D341Med (cell line): Measurements from ENCODE around the gene C5AR1.
"Not testable (repeated sequence)": the region's sequence is repeated elsewhere in the genome, so short reads cannot be mapped to it uniquely, and the experiment has no call there.

ENCODE experiments used
- DNase-seq: peaks from one replicate; pipeline ENCODE4 v3.0.0; 2012; ENCODE audit warnings: low spot score

The C5AR1 gene

DNA sequence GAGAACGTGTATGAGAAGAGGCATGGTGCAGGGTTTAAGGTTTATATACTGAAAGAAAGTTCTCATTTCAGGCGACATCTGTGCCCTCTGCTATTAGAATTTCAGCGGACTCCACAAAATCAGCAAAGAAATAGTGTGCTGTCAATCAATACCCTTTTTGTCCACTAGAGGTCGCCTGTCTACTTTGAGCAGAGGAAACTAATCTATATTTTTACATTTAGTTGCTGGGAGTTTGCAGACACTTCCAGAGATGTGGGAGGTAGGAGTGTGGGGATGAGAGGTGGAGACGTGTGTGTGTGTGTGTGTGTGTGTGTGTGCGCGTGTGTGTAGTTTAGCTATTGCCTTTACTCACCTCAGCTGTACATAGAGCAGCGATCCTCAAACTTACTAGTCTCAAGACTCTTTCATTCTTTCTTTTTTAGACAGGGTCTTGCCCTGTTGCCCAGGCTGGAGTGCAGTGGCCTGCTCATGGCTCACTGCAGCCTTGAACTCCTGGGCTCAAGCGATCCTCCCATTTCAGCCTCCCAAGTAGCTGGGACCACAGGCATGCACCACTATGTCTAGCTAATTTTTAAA, 25.2 kb upstream of the C5AR1 start:
- peak; percentile 54 for DNase-seq

DNA sequence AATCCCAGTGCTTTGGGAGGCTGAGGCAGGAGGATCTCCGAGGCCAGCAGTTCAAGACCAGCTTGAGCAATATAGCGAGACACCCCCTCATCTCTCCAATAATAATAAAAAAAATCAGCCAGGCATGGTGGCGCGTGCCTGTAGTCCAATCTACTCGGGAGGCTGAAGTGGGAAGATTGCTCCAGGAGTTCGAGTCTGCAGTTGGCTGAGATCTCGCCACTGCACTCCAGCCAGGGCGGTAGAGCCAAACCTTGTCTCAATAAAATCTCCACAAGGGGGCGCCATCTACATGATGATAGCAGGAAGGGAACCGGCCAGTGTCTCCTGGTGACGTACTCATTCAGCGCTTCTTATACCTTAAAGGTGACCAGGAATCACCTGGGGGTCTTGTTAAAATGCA, 13.6 kb upstream of the C5AR1 start:
- DNase-seq: peak; percentile 80

DNA sequence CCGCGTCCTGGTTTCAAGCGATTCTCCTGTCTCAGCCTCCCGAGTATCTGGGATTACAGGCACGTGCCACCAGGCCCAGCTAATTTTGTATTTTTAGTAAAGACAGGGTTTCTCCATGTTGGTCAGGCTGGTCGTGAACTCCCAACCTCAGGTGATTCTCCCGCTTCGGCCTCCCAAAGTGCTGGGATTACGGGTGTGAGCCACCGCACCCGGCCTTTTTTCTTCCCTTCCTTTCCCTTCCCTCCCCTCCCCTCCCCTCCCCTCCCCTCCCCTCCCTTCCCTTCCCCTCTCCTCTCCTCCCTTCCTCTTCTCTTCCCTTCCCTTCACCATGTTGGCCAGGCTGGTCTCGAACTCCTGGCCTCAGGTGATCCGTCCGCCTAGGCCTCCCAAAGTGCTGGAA, 8.8 kb upstream of the C5AR1 start:
- DNase-seq: not testable (repeated sequence)

DNA sequence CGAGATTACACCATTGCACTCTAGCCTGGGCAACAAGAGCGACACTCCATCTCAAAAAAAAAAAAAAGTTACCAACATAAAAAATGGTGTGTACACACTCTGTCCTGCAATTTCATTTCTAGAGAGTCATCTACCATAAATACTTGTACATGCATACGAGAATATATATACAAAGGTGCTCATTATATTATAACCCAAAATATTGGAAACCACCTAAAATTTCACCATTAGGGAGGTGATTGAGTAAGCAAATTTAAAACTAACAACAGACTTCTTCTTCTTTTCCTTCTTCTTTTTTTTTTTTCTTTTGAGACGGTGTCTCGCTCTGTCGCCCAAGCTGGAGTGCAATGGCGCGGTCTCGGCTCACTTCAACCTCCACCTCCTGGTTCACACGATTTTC, 7.4 kb upstream of the C5AR1 start:
- DNase-seq: no peak

DNA sequence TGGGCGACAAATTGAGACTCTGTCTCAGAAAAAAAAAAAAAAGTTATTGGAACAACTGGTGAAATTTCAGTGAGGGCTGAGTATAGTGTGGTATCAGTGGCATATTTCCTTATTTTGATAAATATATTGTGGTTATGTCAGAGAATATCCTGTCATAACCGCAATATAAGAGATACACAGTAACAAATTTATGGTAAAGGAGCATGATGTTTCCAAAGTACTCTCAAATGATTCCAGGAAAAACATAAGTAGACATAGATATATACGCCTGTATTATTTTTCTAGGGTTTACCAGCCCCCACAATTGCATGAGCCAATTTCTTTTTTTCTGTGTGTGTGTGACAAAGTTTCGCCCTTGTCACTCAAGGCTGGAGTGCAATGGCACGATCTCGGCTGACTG, 5.7 kb upstream of the C5AR1 start:
- no peak for DNase-seq

DNA sequence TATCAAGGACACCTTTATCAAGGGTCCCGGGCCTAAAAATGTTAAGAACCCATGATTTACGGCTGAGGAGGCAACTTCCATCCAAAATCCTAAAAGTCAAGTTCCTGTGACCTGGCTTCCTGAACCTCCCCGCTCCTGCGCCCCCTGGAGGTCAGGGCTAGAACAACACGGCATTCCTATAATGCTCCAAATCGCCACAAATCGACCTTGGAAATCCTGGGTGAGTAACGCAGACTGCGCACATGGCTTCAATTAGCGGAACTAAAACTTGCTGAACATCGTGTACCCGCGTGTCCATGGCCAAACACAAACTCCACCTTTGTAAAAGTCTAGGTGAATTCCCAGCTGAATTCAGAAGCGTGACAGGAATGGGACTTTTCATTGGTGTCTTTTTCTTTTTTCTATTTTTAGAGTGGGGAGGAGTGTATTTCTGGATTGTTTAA, 4.3 kb upstream of the C5AR1 start:
- peak; percentile 84 for DNase-seq

DNA sequence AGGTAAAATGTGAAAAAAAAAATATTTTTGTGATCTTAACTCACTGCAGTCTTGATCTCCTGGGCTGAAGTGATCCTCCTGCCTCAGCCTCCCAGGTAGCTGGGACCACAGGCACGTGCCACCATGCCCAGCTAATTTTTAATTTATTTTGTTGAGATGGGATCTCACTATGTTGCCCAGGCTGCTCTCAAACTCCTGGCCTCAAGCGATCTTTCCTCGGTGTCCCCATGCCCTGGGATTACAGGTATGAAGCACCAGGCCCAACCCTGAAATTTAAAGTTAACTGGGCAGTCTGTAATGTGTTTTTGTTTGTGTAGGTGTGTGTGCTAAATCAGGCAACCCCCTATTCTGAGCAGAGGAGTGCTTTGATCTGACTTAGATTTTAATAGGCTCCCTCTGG, 3.4 kb upstream of the C5AR1 start:
- no peak for DNase-seq

DNA sequence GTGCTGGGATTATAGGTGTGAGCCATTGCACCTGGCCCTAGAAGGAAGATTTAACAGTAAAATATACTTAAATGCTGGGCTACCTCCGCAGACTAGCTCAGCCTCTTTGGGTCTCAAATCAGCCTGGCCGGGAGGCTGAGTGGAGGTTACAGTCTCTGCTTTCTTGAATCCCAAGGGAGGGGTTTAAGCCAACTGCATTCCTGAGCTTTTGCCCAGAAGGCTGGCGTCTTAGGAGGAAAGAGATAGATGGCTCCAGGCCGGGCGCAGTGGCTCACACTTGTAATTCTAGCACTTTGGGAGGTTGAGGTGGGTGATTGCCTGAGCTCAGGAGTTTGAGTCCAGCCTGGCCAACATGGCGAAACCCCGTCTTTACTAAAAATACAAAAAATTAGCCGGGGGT, 623 bp upstream of the C5AR1 start:
- DNase-seq: peak; percentile 60

DNA sequence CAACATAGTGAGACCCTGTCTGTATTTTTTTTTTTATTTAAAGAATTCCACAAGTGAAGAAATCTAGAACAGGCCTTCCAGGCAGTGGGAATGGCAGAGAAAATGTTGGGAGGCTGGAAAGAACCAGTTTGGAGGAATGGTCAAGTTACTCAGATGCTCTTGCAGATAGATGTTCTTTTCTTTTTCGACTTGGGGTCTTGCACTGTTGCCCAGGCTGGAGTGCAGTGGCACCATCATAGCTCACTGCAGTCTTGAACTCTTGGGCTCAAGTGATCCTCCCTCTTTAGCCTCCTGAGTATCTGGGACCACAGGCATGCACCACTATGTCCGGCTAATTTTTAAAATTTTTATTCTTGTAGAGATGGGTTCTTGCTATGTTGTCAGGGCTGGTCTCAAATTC, 662 bp downstream of the C5AR1 start:
- no peak for DNase-seq

DNA sequence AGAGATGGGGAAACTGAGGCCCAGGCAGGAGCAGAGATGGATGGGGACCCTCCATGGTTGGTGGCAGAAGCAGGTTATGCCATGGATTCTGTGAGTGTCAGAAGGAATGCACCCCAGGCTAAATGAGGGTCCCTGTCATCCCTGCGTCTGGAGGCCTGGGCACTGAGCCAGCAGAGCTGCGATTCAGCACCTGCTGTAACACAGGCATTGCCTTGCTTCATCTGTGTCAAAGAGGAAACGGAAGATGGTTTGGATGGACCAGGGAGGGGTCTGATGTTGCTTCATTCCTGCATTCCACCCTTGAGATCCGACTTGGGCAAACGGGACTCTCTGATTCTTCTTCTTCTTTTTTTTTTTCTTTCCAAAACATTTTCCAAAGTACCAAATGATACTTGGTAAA, 1.2 kb downstream of the C5AR1 start:
- DNase-seq: no peak

DNA sequence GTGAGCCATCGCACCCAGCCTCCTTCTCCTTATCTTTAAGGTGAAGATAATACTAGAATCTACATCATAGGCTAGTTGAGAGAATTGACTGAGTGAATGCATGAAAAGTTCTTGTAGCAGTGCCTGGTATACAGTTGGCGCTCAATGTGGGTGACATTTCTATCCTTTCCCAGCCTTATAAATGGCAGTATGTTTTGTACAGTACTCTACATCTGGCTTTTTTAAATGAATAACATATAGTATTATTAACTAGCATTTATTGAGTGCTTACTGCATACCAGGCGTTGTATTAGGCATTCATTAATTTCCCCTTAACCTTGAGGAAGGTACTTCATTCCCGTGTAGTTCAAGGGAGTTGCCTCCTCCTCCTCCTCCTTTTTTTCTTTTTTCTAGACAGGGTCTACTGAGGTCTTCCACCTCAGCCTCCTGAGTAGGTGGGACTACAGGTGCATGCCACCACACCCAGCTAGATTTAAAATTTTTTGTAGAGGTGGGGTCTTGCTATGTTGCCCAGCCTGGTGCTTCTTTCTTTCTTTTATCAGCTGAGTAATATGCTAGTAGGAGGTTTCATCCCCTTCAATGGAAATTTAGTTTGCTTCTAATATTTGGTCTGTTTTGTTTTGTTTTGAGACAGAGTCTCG, 2.8 kb downstream of the C5AR1 start:
- no peak for DNase-seq

DNA sequence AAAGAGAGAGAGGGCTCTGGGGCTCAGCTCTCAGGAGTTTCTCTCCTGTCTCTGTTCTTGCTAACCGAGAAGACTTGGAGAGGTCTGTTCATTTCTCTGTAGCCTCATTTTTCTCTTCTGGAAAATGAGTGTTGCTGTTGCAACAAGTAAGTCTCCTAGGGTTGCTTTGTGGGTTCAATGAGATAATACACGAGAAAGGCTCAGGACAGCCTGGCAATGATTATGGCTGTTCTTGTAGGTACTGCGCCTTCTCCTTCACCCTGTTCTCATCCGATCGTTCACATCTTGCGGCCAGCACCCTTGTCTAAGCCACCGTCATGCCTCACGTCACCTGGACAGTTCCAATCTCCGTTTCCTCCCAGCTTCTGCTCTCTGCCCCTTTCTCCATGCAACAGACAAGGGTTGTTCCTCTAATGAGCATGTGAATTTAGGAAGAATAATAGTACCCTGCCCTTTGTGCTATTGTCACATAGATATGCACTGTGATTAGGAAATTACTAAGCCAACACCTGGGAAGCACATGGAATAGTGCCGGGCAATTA, 4.2 kb downstream of the C5AR1 start:
- no peak for DNase-seq

DNA sequence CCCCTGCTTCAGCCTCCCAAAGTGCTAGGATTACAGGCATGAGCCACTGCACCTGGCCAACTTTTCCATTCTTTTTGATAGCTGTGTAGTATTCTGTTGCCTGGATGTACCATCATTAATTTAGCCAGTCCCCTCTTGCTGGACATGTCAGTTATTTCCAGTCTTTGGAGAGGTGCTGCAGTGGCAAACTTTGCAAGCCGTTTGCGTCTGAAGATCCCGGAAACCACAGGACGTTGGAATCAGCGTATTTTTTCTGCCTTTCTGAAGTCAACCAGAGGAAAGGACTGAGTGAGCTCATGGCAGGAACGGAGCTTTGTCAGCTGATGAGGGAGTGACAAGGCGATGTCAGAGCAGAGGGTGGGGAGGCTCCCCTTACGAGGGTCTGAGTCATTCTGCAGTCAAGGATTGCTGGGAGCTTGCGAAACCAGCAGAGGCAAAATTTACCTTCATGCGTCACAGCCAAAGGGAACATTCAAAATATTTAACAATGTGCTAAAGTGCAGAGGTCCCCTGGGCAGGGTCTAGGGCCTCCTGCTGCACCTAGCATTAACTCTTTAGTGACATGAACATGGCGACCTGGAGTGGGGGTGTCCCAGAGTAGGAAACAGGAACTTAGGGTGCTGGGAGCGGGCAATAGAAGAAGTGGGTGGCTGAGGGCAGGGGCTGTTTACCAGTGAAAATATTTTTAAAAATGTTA, 5.6 kb downstream of the C5AR1 start:
- no peak for DNase-seq

DNA sequence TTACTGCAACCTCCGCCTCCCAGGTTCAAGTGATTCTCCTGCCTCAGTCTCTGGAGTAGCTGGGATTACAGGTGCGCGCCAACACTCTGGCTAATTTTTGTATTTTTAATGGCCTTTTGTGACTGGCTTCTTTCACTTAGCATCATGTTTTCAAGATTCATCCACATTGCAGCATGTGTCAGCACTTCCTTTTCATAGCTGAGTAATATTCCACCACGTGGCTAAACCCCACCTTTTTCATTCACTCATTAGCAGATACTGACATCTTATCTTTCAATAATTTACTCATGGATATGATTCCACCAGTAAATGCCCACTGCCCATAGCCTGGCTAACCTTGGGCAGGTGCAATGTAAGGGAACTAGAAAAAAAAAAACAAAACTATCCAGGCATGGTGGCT, 6.9 kb downstream of the C5AR1 start:
- no peak for DNase-seq

DNA sequence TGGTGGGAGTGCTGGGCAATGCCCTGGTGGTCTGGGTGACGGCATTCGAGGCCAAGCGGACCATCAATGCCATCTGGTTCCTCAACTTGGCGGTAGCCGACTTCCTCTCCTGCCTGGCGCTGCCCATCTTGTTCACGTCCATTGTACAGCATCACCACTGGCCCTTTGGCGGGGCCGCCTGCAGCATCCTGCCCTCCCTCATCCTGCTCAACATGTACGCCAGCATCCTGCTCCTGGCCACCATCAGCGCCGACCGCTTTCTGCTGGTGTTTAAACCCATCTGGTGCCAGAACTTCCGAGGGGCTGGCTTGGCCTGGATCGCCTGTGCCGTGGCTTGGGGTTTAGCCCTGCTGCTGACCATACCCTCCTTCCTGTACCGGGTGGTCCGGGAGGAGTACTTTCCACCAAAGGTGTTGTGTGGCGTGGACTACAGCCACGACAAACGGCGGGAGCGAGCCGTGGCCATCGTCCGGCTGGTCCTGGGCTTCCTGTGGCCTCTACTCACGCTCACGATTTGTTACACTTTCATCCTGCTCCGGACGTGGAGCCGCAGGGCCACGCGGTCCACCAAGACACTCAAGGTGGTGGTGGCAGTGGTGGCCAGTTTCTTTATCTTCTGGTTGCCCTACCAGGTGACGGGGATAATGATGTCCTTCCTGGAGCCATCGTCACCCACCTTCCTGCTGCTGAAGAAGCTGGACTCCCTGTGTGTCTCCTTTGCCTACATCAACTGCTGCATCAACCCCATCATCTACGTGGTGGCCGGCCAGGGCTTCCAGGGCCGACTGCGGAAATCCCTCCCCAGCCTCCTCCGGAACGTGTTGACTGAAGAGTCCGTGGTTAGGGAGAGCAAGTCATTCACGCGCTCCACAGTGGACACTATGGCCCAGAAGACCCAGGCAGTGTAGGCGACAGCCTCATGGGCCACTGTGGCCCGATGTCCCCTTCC, 10.5 kb downstream of the C5AR1 start:
- no peak for DNase-seq

DNA sequence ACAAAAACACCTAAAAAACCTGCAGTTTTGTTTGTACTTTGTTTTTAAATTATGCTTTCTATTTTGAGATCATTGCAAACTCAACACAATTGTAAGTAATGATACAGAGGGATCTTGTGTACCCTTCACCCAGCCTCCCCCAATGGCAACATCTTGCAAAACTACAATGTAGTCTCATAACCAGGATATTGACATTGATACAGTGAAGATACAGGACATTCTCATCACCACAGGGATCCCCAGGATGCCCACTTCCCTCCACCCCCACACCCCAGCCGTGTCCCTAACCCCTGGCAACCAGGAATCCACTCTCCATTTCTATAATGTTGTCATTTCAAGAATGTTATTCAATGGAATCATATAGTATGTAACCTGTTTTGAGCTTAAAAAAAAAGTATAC, 12.0 kb downstream of the C5AR1 start:
- DNase-seq: no peak

DNA sequence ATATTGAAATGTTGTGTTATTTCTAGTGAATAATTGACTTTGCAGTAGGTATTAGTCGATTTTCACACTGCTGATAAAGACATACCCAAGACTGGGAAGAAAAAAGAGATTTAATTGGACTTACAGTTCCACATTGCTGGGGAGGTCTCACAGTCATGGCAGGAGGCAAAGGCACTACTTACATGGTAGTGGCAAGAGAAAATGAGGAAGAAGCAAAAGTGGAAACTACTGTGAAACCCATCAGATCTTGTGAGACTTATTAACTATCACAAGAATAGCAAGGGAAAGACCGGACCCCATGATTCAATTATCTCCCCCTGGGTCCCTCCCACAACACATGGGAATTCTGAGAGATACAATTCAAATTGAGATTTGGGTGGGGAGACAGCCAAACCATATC, 12.4 kb downstream of the C5AR1 start:
- no peak for DNase-seq

DNA sequence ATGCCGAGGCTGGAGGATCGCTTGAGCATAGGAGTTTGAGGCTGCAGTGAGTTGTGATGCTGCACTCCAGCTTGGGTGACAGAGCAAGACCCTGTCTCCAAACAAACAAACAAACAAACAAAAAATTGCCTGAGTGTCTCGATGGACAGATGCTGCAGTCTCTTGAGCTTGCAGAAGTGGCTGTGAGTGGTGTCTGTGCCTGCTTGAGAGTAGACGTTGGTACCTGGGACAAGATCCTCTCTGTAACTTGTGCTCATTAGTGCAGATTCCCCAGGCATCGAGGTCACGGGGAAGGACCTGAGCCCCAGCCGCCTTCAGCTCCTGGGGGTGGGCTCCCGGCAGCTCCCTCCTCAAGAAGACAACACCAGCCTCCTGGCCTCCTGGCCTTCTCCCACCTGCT, 13.7 kb downstream of the C5AR1 start:
- no peak for DNase-seq

DNA sequence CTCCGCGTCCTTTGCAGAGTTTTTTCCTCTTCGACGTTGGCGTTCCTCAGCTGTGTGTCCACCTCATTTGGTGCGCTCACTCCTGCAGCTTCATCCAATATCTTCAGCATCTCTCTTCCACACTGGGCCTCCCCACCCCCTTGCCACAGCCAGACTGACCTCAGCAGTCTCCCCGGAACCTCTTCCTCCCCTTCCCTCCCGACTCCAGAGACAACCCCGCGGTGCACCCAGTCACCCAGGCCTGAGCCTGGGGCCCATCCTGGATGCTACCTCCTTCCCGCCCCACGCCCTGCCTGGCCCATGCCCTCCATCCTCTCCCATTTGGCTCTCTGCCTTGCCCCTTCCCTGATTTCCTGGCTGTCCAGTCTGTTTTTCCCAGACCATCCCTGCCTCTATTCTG, 14.2 kb downstream of the C5AR1 start:
- DNase-seq: no peak

DNA sequence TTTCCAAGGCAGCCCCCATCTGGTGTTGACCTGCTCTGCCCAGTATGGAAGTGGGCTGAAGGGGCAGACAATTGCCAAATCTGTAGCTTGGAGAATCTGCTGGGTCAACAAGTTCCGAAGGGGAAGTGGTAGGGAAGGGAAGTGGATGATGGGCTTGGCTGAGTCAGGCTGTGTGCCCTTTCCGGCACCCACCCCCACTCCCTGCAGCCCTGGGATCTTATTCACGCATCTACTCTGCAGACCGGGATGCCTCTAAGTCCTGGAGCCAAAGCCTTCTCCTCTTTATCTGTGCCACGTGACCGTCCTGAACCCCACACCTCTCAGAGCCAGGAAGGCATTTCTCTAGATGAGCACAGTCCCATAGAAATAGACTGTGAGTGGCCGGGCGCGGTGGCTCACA, 14.8 kb downstream of the C5AR1 start:
- DNase-seq: no peak

DNA sequence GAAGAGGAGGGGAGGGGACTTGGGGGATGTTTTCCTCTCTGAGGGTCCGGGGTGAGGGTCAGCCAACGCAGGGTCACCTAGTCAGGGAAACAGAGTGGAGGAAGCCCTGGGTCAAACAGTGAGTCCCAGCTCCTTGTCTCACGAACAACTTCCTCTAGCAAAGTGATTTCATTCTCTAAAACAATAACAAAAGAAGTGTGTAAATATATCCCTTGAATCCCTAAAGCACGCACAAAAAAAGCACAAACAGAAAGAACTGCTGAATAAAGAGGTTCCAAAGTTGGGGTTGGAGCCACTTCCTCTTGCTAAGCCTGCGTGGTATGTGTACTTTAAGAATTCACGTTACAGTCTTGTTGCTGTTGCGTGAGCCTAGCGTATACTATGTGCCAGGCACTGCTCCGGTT, 20.8 kb downstream of the C5AR1 start:
- DNase-seq: no peak

DNA sequence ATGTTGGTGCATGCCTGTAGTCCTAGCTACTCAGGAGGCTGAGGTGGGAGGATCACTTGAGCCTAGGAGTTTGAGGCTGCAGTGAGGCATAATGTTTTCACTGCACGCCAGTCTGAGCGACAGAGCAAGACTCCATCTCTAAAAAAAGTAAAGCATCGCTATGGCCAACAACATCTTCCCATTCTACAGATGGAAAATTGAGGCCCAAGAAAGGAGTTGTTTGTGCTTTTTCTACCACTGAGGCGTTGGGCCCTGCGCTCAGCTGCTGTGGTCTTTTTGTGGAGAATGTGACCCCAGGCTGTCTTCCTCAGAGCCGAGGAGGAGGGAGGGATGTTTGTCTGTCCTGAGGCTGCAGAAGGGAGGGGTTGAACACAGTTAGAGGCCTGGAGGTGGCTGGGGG, 21.8 kb downstream of the C5AR1 start:
- no peak for DNase-seq
